ENCODE results near the gene PIM2.

- TF ChIP-seq GATA3 (IDR thresholded peaks at IDR 0.05; ENCODE audit: low read depth, low read length) (no peak), GATA2 (IDR thresholded peaks at IDR 0.05; ENCODE audit: low read depth, low read length) (no peak)
These were observed 29.8 kb upstream of the PIM2 start for GRCh38 chrX:48948589-48948988.
